ENCODE data around the gene UNC45B.

The UNC45B gene

GRCh38 chr17:35135322-35135721 is 12.3 kb upstream of the UNC45B start:
- Histone ChIP-seq H3K4me1 (ENCODE audit: low read depth, poor library complexity, severe bottlenecking) (peaks cover 2% of the 10 kb centered on the region), H3K27ac (no peak overlapping the region), H3K27me3 (ENCODE audit: insufficient read depth, low read depth) (no peaks in the 10 kb centered on the region), H3K9ac (no peak overlapping the region), H4K20me1 (ENCODE audit: insufficient read depth) (no peaks in the 10 kb centered on the region), H3K4me2 (no peak overlapping the region), H3K36me3 (ENCODE audit: insufficient read depth) (peaks cover 6% of the 10 kb centered on the region; the same call in 1 of the 2 replicates), H3K4me3 (IDR thresholded peaks at IDR 0.05; ENCODE audit: insufficient read depth, low read depth, low read length) (no peak overlapping the region), H2AFZ (ENCODE audit: low read depth) (no peak overlapping the region), H3K79me2 (ENCODE audit: insufficient read depth, low read depth) (peaks cover 13% of the 10 kb centered on the region)
- no peak for TF ChIP-seq CTCF (conservative IDR thresholded peaks at IDR 0.05; ENCODE audit: low read depth, low read length)

GRCh38 chr17:35138218-35138617 is 9.4 kb upstream of the UNC45B start:
- peaks cover 6% of the 10 kb centered on the region; the same call in 1 of the 2 replicates for H3K36me3 ChIP-seq (ENCODE audit: insufficient read depth)
- peaks cover 9% of the 10 kb centered on the region for H3K4me1 ChIP-seq (ENCODE audit: low read depth, poor library complexity, severe bottlenecking)
- TF ChIP-seq CTCF (conservative IDR thresholded peaks at IDR 0.05; ENCODE audit: low read depth, low read length): no peak
- H3K79me2 ChIP-seq (ENCODE audit: insufficient read depth, low read depth): peaks cover 29% of the 10 kb centered on the region
- H2AFZ ChIP-seq (ENCODE audit: low read depth): no peak overlapping the region
- H3K4me2 ChIP-seq: no peak overlapping the region
- no peak overlapping the region for H3K27ac ChIP-seq
- H3K4me3 ChIP-seq (IDR thresholded peaks at IDR 0.05; ENCODE audit: insufficient read depth, low read depth, low read length): no peak overlapping the region
- no peaks in the 10 kb centered on the region for H4K20me1 ChIP-seq (ENCODE audit: insufficient read depth)
- no peaks in the 10 kb centered on the region for H3K27me3 ChIP-seq (ENCODE audit: insufficient read depth, low read depth)
- H3K9ac ChIP-seq: no peak overlapping the region

DNA sequence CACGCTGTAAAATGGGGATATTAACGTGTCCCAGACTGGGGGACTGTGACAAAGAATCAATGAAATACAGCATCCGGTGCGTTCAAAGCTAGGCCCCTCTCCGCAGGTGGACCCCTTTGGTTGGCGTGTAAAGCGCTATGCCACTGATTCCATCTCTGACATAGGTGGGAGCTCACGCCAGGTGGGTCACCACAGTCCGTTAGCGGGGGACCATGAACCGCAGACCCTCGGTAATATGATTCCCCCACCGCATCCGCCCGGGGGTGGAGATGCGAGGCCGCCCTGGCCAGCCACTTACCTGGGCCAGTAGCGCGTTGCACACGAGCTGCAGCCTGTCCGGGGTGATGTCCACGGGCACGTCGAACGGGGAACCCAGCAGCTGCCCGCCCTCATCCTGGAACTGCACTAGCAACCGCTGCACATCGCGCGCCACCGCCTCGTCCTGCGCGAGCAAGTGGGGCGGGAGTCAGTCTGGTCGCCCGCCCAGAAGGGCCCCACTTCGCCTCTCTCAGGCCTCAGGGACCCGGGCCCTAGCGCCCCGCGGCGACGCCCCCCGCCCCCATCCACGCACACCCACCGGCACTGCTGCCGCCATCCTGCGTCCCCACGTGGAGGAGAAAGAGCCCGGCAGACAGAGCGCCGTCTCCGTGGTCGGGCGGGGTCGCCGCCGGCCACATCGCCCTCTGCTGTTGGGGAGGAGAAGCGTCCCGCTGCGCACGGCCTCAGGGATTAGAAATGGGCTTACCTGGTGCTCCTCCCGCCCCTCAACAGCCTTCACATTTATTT is 5.7 kb upstream of the UNC45B start, which contains the start of gene NLE1:
Gene NLE1 (minus strand): TSS at position 623 of the 786 bp plus-strand sequence. CDS start 28 bp downstream, at position 595.
- peak within 1 kb of the TSS; percentile 66 for H2AFZ ChIP-seq (ENCODE audit: low read depth)
- peak; percentile 66 for TF ChIP-seq CTCF (conservative IDR thresholded peaks at IDR 0.05; ENCODE audit: low read depth, low read length)

GRCh38 chr17:35142467-35142796 is 5.2 kb upstream of the UNC45B start:
- H2AFZ ChIP-seq (ENCODE audit: low read depth): peak overlapping the region; percentile 66; the same call in 1 of the 2 replicates
- no peaks in the 10 kb centered on the region for H4K20me1 ChIP-seq (ENCODE audit: insufficient read depth)
- H3K4me3 ChIP-seq (IDR thresholded peaks at IDR 0.05; ENCODE audit: insufficient read depth, low read depth, low read length): no peak overlapping the region
- no peaks in the 10 kb centered on the region for H3K27me3 ChIP-seq (ENCODE audit: insufficient read depth, low read depth)
- H3K4me2 ChIP-seq: 0 out of 2 replicates have a peak overlapping the region, but pooled peaks have one; percentile 13
- peak overlapping the region; percentile 89; the same call in 1 of the 2 replicates for H3K9ac ChIP-seq
- no peaks in the 10 kb centered on the region; the same call in 1 of the 2 replicates for H3K36me3 ChIP-seq (ENCODE audit: insufficient read depth)
- H3K4me1 ChIP-seq (ENCODE audit: low read depth, poor library complexity, severe bottlenecking): peaks cover 9% of the 10 kb centered on the region
- H3K27ac ChIP-seq: no peak overlapping the region
- TF ChIP-seq CTCF (conservative IDR thresholded peaks at IDR 0.05; ENCODE audit: low read depth, low read length): 0 out of 2 replicates have a peak, but pooled peaks have one; percentile 12
- H3K79me2 ChIP-seq (ENCODE audit: insufficient read depth, low read depth): peaks cover 29% of the 10 kb centered on the region

More for the DNA sequence above, 5.7 kb upstream of the UNC45B start, which contains the start of gene NLE1:
- H3K36me3 ChIP-seq (ENCODE audit: insufficient read depth): peaks cover 5% of the 10 kb centered on the region; the same call in 1 of the 2 replicates
- peaks cover 29% of the 10 kb centered on the region for H3K79me2 ChIP-seq (ENCODE audit: insufficient read depth, low read depth)
- H4K20me1 ChIP-seq (ENCODE audit: insufficient read depth): no peaks in the 10 kb centered on the region
- H3K4me1 ChIP-seq (ENCODE audit: low read depth, poor library complexity, severe bottlenecking): peaks cover 9% of the 10 kb centered on the region
- H3K27me3 ChIP-seq (ENCODE audit: insufficient read depth, low read depth): no peaks in the 10 kb centered on the region
- H3K9ac ChIP-seq: peak within 1 kb of the TSS; percentile 89
- peak within 1 kb of the TSS; percentile 99 for H3K4me2 ChIP-seq
- H3K4me3 ChIP-seq (IDR thresholded peaks at IDR 0.05; ENCODE audit: insufficient read depth, low read depth, low read length): no peak within 1 kb of the TSS
- peak within 1 kb of the TSS; percentile 45 for H3K27ac ChIP-seq
